ENCODE measurements around the gene OPA1.

Gene OPA1

DNA sequence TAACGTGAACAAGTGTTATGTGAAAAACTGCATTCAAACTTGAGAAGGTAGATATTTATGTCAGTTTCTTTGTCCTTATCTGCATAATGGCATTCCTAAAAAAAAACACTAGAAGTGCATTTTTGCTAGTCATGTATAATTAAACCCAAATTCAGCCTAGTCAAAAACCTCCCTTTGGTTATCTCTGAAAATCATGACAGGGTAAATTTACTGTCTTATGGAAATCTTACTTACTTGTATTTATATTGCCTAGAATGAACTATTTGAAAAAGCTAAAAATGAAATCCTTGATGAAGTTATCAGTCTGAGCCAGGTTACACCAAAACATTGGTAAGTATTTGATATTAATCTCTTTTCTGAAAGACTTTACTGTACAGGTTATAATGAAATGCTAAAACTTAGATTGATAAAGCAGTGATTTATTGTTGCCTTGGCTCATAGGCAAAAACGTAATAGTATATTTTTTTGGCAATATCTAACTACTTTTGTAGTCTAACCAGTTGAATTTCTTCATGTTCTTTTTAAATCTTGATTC, 55.6 kb downstream of the OPA1 start:
- no peak for DNase-seq

GRCh38 chr3:193650585-193650984, 57.6 kb downstream of the OPA1 start:
- no peak for DNase-seq

GRCh38 chr3:193655831-193656433, 62.9 kb downstream of the OPA1 start:
- no peak for DNase-seq

- DNase-seq: no peak
Measured at GRCh38 chr3:193656445-193656844, 63.4 kb downstream of the OPA1 start.

GRCh38 chr3:193656878-193657282, 63.9 kb downstream of the OPA1 start:
- no peak for DNase-seq

- no peak for DNase-seq
Measured at GRCh38 chr3:193660171-193660570, 67.2 kb downstream of the OPA1 start.

GRCh38 chr3:193660698-193661411, 67.8 kb downstream of the OPA1 start:
- DNase-seq: no peak

DNA sequence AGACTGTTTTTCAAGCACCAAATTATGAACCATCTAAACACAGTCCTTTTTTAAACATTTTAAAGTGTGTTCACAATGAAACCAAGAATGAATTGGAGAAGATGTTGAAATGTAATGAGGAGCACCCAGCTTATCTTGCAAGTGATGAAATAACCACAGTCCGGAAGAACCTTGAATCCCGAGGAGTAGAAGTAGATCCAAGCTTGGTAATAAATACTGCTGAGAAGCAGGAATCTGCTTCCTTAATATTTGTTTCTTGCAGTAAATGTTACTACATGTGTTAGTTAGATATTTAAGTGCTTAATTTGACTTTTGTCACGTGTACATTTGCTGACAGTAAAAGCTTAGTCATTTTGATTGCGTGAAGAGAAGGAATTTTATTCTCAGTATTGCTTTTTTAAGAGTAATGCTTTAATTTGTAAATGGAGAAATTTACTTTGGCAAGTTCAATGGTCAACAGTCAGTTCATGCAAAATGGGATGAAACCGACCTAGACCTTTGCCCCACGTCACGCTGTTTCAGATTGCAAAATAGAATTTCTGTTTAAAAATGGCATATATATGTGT, 69.8 kb downstream of the OPA1 start:
- no peak for DNase-seq

DNA sequence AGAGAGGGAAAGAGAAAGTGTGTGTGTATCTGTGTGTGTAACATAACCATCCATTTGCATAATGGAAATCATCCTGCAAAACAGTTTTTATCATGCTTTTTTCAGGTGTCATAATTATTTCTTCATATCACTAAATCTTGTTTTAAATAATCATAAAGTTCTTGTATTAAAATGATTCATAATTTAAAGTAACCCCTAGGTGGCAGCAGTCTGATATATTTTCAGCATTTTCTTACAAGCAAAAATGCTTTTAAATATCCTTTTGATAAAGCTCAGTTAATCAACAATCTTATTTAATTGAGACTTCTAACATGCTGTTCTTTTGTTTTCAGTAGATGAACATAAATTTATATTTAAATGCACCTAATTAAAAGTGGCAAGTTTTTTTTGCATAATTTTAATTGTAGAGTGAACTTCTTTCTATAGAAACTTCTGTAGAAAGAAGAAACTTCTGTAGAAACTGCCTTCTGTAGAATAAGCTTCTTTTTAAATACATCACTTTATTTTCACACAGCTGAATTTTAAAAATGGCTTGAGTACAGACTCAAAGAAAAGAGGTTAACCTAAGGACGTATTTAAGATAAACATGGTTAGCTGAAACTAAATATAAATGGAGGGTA, 72.5 kb downstream of the OPA1 start:
- DNase-seq: no peak

DNA sequence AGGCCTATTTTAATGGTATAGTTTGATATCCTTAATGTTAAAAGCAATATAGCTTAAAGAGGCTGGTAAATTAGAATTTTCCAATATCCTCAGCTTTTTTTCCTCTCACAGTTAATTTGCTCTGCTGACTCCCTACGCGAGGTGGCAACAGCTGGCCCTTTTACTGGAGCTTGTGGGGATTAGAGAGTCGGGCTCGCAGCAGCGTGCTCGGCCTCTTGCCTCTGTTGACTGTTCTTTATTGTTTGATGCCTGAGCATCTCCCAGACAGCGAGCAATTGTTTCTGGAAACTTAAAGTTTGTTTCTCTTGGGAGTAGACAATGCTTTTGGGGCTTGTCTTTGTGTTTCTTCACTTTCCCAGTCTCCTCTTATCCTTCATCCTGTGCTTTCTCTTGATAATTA, 80.8 kb downstream of the OPA1 start:
- DNase-seq: peak in 32 of 58 donors; percentile 1 to 55 (median 18)

GRCh38 chr3:193674714-193675113, 81.7 kb downstream of the OPA1 start:
- no peak for DNase-seq

GRCh38 chr3:193677734-193678133, 84.7 kb downstream of the OPA1 start:
- DNase-seq: no peak

GRCh38 chr3:193680220-193680619, 87.2 kb downstream of the OPA1 start:
- no peak for DNase-seq

- no peak for DNase-seq
Measured at GRCh38 chr3:193681631-193682030, 88.6 kb downstream of the OPA1 start.

DNA sequence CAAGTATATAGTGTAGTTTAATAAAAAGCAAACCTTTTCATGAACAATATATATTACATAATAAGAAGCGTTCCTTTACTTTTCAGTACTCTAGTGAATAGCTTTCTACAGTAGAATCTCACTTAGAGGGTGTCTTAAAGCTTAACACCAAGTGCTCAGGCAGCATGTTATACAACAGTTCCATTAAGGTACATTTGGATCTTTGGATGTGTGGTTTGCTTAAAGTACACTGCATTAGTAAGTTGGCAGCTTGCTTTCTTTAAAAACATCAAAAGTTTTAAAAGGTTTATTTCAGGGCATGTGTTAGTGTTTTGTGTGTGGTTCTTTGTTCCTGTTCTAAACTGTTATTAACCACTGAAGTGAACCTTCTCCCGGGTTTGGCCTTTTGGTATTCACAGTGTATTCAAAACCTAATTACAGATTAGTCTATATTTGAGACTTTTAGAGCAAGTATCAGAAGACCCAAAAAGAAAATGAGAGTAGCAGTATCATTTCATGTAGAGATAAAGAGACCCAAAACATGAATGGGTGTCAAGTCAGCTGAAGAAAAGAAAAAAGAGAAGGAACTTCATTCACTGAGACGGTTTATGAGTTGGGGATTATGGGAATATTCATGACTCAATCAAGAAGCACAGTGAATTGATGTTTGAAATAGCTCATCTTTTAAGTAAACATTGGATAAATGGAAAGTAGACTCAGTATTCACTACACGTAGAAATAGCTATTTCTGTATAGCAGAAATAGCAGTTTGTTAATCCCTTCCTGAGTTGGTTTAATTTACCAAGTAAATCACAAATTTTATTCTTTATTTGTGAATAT, 93.9 kb downstream of the OPA1 start:
- DNase-seq: peak in 1 of 58 donors; percentile 40

DNA sequence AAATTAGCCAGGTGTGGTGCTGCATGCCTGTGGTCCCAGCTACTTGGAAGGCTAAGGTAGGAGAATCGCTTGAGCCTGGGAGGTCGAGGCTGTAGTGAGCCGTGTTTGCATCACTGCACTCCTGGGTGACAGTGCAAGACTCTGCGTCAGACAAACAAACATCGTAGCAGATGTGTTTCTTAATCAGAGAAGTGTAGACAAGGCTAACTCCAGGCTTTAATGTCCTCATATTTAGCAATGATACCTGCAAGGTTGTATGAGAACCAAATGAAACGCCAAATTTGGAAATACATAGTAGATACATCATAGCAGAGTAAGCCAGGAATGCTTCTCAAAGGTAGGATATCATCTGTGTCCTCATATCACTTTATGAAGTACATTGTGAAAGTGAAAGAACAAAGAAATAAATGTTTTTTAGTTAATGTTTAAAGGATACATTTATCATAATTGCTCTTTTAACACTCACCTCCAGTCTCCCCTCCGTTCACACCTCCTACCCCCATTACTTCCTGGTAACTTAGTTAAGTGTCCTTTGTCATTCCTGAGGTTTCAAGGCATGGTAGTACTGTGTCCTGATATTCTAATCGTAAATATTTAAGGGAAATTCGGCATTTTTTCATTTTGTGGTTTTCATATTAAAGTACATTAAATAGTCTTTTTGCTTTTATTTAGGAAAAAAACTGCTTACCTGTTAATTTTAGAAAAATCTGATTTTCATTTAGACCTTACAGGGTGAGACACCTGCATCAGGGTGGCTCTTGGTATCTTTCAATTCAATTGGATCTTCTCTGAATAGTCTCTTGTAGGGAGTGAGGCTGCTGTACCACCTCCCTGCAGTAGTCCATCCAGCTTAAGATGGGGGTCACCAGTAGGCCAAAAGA, 96.1 kb downstream of the OPA1 start:
- DNase-seq: no peak

- DNase-seq: no peak
Measured at GRCh38 chr3:193693774-193694173, 100.8 kb downstream of the OPA1 start.

GRCh38 chr3:193701953-193702635, 109.1 kb downstream of the OPA1 start:
- no peak for DNase-seq

GRCh38 chr3:193702967-193703366, 110.0 kb downstream of the OPA1 start:
- no peak for DNase-seq

DNA sequence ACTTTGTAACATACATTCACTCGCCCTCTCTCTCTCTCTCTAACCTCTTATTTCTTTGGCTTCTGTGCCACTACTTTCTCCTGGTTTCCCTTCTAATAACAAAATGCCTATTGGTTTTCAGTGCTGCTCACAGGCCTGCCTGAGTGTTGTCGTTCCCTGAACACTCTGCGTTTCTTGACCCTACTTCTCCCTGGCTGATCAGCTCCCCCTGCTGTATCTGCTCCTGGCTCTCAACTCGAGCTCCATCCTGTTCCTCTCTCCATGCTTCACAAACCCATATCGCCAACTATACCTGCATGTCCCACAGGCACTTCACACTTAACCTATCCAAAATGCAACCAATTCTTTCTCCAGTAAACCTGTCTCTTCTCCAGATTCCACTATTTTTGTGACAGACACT, 111.4 kb downstream of the OPA1 start:
- peak in 5 of 58 donors; percentile 2 to 15 (median 8) for DNase-seq

Measured in anterior cingulate cortex (tissue), 58 donors.